Testis (tissue), 2 donors: ENCODE results near the gene FAM193B.

ENCODE experiments used
- POLR2A ChIP-seq: fragments of 450-650 bp; IDR thresholded peaks from one replicate; pipeline ENCODE4 v1.6.1; 2017; ENCODE audit warnings: antibody characterized with exemption, mild to moderate bottlenecking, moderate library complexity
- TF ChIP-seq, protein P1 (sequence below), 3 experiments: fragments of 450-650 bp in 2 of 3; fragments of 200-600 bp in 1 of 3; sonication (generic) in 1 of 3; IDR thresholded peaks; one replicate each; pipeline ENCODE4 v1.5.1; 2016 to 2019; ENCODE audit warnings: antibody characterized with exemption in 3 of 3, mild to moderate bottlenecking in 2 of 3, moderate library complexity in 1 of 3

DNA sequence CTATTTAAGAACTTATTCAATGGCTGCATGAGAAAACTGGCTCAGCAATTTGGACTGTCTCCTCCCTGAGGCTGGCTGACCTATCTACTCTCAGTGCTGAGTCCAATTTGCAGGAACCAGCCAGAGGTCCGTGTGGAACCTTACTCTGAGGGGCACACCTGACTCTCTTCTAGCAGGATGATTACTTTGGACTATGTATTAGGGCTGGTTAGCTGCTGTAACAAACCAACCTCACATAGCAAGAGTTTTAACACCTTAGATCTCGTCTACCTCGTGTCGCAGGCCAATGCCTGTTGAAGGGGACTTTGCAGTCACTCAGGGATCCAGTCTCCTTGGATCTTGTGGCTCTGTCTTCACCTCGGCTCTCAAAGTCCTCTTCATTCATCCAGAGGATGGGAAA lies 3.4 kb upstream of the FAM193B start:
- TF ChIP-seq, protein P1, sequence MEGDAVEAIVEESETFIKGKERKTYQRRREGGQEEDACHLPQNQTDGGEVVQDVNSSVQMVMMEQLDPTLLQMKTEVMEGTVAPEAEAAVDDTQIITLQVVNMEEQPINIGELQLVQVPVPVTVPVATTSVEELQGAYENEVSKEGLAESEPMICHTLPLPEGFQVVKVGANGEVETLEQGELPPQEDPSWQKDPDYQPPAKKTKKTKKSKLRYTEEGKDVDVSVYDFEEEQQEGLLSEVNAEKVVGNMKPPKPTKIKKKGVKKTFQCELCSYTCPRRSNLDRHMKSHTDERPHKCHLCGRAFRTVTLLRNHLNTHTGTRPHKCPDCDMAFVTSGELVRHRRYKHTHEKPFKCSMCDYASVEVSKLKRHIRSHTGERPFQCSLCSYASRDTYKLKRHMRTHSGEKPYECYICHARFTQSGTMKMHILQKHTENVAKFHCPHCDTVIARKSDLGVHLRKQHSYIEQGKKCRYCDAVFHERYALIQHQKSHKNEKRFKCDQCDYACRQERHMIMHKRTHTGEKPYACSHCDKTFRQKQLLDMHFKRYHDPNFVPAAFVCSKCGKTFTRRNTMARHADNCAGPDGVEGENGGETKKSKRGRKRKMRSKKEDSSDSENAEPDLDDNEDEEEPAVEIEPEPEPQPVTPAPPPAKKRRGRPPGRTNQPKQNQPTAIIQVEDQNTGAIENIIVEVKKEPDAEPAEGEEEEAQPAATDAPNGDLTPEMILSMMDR (IDR thresholded peaks at IDR 0.05) = no peak
- no peak for TF ChIP-seq POLR2A
